Stimulated activated CD4-positive, alpha-beta T cell treated with anti-CD3 and anti-CD28 coated beads, Interleukin-2, amount 100 ng/mL, for 24 hours (primary cell): Measurements from ENCODE around the gene RNU1-1.
"Not testable (repeated sequence)": the region's sequence is repeated elsewhere in the genome, so short reads cannot be mapped to it uniquely, and the experiment has no call there.

Experiments used
- DNase-seq, 2 donors: peaks; one replicate each; pipeline ENCODE4 v3.0.0-alpha.2; 2020

RNU1-1 gene

GRCh38 chr1:16521288-16521583, 7.2 kb upstream of the RNU1-1 start:
- no peak for DNase-seq

- DNase-seq, result not testable (repeated sequence)
These were observed 6.6 kb upstream of the RNU1-1 start for GRCh38 chr1:16520435-16521287.

GRCh38 chr1:16519255-16519951, 5.3 kb upstream of the RNU1-1 start:
- not testable (repeated sequence) for DNase-seq

GRCh38 chr1:16518913-16519254, 4.8 kb upstream of the RNU1-1 start:
- not testable (repeated sequence) for DNase-seq

- not testable (repeated sequence) for DNase-seq
These were observed 2.8 kb upstream of the RNU1-1 start for GRCh38 chr1:16516694-16517410.

GRCh38 chr1:16513412-16514106, 526 bp downstream of the RNU1-1 start:
- DNase-seq, result peak; percentile 61 to 77

- peak; percentile 33 to 51 for DNase-seq
These were observed 1.3 kb downstream of the RNU1-1 start for GRCh38 chr1:16512624-16513411.

GRCh38 chr1:16511926-16512325, 2.2 kb downstream of the RNU1-1 start:
- DNase-seq, result not testable (repeated sequence)

GRCh38 chr1:16508861-16509445, 5.1 kb downstream of the RNU1-1 start:
- DNase-seq, result peak; percentile 22 to 36

- not testable (repeated sequence) for DNase-seq
These were observed 7.5 kb downstream of the RNU1-1 start for GRCh38 chr1:16506364-16507136.

- not testable (repeated sequence) for DNase-seq
These were observed 8.2 kb downstream of the RNU1-1 start for GRCh38 chr1:16505870-16506269.

- DNase-seq, result no peak
These were observed 10.6 kb downstream of the RNU1-1 start for GRCh38 chr1:16503494-16503893.

GRCh38 chr1:16501446-16501845, 12.6 kb downstream of the RNU1-1 start:
- not testable (repeated sequence) for DNase-seq

- DNase-seq, result not testable (repeated sequence)
These were observed 13.1 kb downstream of the RNU1-1 start for GRCh38 chr1:16500975-16501374.

GRCh38 chr1:16500466-16500865, 13.6 kb downstream of the RNU1-1 start:
- not testable (repeated sequence) for DNase-seq

- peak; percentile 84 to 91 for DNase-seq
These were observed 15.3 kb downstream of the RNU1-1 start for GRCh38 chr1:16498573-16499413.

- not testable (repeated sequence) for DNase-seq
These were observed 16.0 kb downstream of the RNU1-1 start for GRCh38 chr1:16498047-16498446.

- not testable (repeated sequence) for DNase-seq
These were observed 16.6 kb downstream of the RNU1-1 start for GRCh38 chr1:16497474-16497904.

- DNase-seq, result not testable (repeated sequence)
These were observed 20.4 kb downstream of the RNU1-1 start for GRCh38 chr1:16493731-16494130.

- not testable (repeated sequence) for DNase-seq
These were observed 21.1 kb downstream of the RNU1-1 start for GRCh38 chr1:16492937-16493336.
